Measurements from ENCODE around the gene APMAP.

Gene APMAP

DNA sequence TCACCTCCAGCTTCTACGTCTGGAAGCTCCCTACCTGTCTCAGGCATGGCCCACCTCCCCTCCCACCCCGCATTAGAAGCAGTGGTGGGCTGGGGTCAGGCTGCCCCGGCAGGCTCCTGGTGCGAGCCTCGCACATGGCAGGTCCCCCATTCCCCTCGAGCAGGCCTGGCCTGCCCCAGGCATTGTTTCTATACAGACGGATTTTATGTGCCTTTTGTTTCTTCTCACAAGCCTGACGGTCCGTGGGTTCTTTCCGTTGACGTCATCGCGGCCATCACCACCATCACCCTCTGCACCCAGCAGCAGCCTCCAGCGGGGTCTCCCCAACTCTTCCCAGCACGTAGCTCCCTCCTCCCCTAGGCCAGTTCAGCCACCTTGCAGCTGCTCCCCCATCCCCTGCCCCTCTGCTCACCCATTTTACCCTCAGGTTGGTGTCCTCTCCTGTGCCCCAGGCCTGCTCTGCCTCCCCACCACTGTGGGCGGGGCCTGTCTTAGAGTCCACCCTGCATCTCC is 38.9 kb downstream of the APMAP start:
- Histone ChIP-seq H3K36me3 (ENCODE audit: low read length) (no peaks in the 10 kb centered on the region), H3K79me2 (ENCODE audit: insufficient read depth, low read length) (no peaks in the 10 kb centered on the region), H3K27me3 (ENCODE audit: low read length) (no peaks in the 10 kb centered on the region), H3K9me2 (replicated peaks; ENCODE audit: insufficient read depth, low read length) (no peaks in the 10 kb centered on the region), H3K9ac (ENCODE audit: low read length) (no peak overlapping the region), H3F3A (ENCODE audit: insufficient read depth) (no peaks in the 10 kb centered on the region), H2AFZ (ENCODE audit: low read depth, low read length, severe bottlenecking) (no peak overlapping the region), H3K27ac (ENCODE audit: low read depth, low read length) (no peak overlapping the region), H3K4me3 (ENCODE audit: insufficient read depth, low read length, poor library complexity, severe bottlenecking) (no peak overlapping the region), H4K20me1 (ENCODE audit: low read depth, low read length) (no peaks in the 10 kb centered on the region), H3K4me2 (ENCODE audit: low read depth, low read length, poor library complexity, severe bottlenecking) (no peak overlapping the region), H3K9me3 (ENCODE audit: insufficient read depth, low read length) (no peaks in the 10 kb centered on the region)
- TF ChIP-seq, protein P1, sequence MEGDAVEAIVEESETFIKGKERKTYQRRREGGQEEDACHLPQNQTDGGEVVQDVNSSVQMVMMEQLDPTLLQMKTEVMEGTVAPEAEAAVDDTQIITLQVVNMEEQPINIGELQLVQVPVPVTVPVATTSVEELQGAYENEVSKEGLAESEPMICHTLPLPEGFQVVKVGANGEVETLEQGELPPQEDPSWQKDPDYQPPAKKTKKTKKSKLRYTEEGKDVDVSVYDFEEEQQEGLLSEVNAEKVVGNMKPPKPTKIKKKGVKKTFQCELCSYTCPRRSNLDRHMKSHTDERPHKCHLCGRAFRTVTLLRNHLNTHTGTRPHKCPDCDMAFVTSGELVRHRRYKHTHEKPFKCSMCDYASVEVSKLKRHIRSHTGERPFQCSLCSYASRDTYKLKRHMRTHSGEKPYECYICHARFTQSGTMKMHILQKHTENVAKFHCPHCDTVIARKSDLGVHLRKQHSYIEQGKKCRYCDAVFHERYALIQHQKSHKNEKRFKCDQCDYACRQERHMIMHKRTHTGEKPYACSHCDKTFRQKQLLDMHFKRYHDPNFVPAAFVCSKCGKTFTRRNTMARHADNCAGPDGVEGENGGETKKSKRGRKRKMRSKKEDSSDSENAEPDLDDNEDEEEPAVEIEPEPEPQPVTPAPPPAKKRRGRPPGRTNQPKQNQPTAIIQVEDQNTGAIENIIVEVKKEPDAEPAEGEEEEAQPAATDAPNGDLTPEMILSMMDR (IDR thresholded peaks at IDR 0.05; ENCODE audit: insufficient read depth, low read length, poor library complexity, severe bottlenecking), result no peak
- TF ChIP-seq EZH2phosphoT487 (conservative IDR thresholded peaks at IDR 0.05; ENCODE audit: low read length), result no peak

DNA sequence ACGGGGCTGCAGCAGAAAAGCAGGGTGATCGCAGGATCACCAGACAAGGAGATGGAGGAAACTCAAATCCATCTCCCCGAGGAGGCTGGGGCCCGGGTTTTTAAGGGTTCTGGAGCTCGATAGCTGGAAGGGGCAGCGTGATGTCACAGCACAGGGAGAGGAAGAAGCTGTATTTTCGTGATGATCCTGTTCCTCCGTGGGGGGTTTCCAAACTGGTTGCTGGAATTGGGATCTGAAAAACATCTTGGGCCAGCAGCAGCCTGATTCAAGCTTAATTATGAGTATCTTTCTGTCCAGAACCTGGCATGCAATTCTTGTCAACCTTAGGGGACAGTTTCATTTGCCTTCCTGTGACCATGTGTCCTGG is 39.4 kb downstream of the APMAP start:
- Histone ChIP-seq H4K20me1 (ENCODE audit: low read depth, low read length) (no peaks in the 10 kb centered on the region), H3K27ac (ENCODE audit: low read depth, low read length) (no peak overlapping the region), H3K9ac (ENCODE audit: low read length) (no peak overlapping the region), H2AFZ (ENCODE audit: low read depth, low read length, severe bottlenecking) (no peak overlapping the region), H3K36me3 (ENCODE audit: low read length) (no peaks in the 10 kb centered on the region), H3K9me2 (replicated peaks; ENCODE audit: insufficient read depth, low read length) (no peaks in the 10 kb centered on the region), H3F3A (ENCODE audit: insufficient read depth) (no peaks in the 10 kb centered on the region), H3K27me3 (ENCODE audit: low read length) (no peaks in the 10 kb centered on the region), H3K79me2 (ENCODE audit: insufficient read depth, low read length) (no peaks in the 10 kb centered on the region), H3K4me3 (ENCODE audit: insufficient read depth, low read length, poor library complexity, severe bottlenecking) (no peak overlapping the region), H3K4me2 (ENCODE audit: low read depth, low read length, poor library complexity, severe bottlenecking) (no peak overlapping the region), H3K9me3 (ENCODE audit: insufficient read depth, low read length) (no peaks in the 10 kb centered on the region)
- TF ChIP-seq, protein P1 (IDR thresholded peaks at IDR 0.05; ENCODE audit: insufficient read depth, low read length, poor library complexity, severe bottlenecking), result no peak
- TF ChIP-seq EZH2phosphoT487 (conservative IDR thresholded peaks at IDR 0.05; ENCODE audit: low read length), result no peak

DNA sequence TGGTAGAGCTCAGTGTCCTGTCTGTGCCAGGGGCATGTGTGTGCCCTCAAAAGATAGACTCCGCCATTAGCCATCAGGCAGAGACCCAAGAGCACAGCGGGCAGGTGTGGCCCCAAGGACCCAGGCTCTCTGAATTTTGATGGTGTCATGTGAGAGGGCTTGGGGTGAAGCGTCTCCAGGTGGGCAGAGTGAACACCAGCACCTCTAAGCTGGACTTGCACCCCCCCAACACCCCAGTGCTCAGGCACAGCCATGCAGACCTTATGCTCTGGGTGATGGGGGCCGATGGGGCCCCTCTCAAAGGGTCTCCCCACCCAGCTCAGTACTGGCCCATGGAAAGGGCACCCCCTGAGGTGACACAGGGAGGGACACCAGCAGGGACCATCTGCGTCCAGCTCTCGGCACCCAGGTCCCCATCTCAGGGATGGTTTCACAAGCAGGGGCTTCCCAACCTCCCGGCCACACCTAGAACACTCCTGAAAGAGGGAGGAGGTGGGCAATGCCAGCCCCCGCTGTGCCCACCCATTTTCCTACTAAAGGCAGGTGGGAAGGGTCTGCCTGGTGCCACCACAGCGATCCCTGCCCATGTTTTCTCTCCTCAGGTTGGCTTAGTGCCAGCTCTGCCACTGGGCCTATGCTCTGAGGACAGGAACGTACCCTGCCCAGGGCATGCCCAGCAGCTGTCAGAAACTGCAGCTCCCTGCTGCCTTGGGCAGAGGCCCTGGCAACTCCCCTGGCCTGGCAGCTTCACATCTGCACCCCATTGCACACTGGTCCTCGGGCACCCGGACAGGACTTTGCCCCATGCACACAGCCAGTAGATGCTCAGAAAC is 40.0 kb downstream of the APMAP start:
- Histone ChIP-seq H3K9ac (ENCODE audit: low read length) (no peak overlapping the region), H3K79me2 (ENCODE audit: insufficient read depth, low read length) (no peaks in the 10 kb centered on the region)

More for the DNA sequence above, 40.0 kb downstream of the APMAP start:
- Histone ChIP-seq H3K27me3 (ENCODE audit: low read length) (no peaks in the 10 kb centered on the region), H3K36me3 (ENCODE audit: low read length) (no peaks in the 10 kb centered on the region), H2AFZ (ENCODE audit: low read depth, low read length, severe bottlenecking) (no peak overlapping the region), H3K9me3 (ENCODE audit: insufficient read depth, low read length) (no peaks in the 10 kb centered on the region), H3K27ac (ENCODE audit: low read depth, low read length) (no peak overlapping the region), H3K4me3 (ENCODE audit: insufficient read depth, low read length, poor library complexity, severe bottlenecking) (no peak overlapping the region), H3K9me2 (replicated peaks; ENCODE audit: insufficient read depth, low read length) (no peaks in the 10 kb centered on the region), H4K20me1 (ENCODE audit: low read depth, low read length) (no peaks in the 10 kb centered on the region), H3K4me2 (ENCODE audit: low read depth, low read length, poor library complexity, severe bottlenecking) (no peak overlapping the region), H3F3A (ENCODE audit: insufficient read depth) (no peaks in the 10 kb centered on the region)
- TF ChIP-seq, protein P1 (IDR thresholded peaks at IDR 0.05; ENCODE audit: insufficient read depth, low read length, poor library complexity, severe bottlenecking), result no peak
- TF ChIP-seq EZH2phosphoT487 (conservative IDR thresholded peaks at IDR 0.05; ENCODE audit: low read length), result no peak
